Measurements from ENCODE around the gene FSTL5.

DNA sequence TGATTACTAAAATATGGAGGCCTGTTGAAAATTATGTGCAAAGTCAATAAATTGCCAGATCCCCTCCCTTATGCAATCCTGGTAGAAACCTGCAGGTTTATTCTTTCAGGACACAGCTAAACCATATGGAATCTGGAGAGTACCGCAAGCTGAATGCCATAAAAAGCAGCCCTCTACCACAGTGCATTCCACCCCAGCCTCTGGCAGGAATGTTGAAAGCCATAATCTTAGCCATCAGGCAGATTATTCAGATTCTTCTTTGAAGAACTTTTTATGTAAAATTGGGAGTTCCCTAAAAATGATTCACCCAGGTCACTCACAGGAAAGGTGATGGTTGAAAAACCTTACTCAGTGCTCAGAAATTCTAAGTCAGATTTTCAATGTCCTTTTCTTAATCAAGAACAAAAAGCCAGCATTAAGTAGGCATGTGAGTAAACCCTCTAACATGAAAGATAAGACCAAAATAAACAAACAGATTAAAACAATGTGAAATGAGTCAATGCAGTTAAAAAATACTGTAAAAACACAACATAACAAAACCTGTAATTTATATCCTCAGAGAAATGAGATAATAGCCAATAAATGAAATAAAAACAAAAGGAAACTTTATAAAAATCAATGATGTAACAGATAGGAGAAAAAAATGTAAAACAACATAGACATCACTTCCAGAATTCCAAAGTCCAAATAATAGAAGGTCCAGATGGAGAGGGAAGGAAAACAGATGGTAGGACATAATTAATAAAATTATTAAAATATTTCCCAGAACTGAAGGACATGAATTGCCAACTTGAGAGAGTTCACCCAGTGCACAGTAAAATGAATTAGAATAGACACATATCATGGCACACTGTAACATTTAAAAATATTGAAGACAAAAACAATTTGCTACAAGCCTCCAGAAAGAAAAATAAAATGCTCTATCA, 226.9 kb downstream of the FSTL5 start:
- TF ChIP-seq POLR2A (IDR thresholded peaks at IDR 0.05): no peak
- TF ChIP-seq, protein P1, sequence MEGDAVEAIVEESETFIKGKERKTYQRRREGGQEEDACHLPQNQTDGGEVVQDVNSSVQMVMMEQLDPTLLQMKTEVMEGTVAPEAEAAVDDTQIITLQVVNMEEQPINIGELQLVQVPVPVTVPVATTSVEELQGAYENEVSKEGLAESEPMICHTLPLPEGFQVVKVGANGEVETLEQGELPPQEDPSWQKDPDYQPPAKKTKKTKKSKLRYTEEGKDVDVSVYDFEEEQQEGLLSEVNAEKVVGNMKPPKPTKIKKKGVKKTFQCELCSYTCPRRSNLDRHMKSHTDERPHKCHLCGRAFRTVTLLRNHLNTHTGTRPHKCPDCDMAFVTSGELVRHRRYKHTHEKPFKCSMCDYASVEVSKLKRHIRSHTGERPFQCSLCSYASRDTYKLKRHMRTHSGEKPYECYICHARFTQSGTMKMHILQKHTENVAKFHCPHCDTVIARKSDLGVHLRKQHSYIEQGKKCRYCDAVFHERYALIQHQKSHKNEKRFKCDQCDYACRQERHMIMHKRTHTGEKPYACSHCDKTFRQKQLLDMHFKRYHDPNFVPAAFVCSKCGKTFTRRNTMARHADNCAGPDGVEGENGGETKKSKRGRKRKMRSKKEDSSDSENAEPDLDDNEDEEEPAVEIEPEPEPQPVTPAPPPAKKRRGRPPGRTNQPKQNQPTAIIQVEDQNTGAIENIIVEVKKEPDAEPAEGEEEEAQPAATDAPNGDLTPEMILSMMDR (IDR thresholded peaks at IDR 0.05): no peak

Data from esophagus squamous epithelium (tissue), 4 donors.